Amniotic stem cell (primary cell): ENCODE data around the gene RELL1.
A peak's percentile ranks its signal among the peaks of the same experiment; 100 is the strongest.

Experiments used
- DNase-seq: peaks from one replicate; lab custom pipeline; 2025; lab: John Stamatoyannopoulos, UW

Gene RELL1

DNA sequence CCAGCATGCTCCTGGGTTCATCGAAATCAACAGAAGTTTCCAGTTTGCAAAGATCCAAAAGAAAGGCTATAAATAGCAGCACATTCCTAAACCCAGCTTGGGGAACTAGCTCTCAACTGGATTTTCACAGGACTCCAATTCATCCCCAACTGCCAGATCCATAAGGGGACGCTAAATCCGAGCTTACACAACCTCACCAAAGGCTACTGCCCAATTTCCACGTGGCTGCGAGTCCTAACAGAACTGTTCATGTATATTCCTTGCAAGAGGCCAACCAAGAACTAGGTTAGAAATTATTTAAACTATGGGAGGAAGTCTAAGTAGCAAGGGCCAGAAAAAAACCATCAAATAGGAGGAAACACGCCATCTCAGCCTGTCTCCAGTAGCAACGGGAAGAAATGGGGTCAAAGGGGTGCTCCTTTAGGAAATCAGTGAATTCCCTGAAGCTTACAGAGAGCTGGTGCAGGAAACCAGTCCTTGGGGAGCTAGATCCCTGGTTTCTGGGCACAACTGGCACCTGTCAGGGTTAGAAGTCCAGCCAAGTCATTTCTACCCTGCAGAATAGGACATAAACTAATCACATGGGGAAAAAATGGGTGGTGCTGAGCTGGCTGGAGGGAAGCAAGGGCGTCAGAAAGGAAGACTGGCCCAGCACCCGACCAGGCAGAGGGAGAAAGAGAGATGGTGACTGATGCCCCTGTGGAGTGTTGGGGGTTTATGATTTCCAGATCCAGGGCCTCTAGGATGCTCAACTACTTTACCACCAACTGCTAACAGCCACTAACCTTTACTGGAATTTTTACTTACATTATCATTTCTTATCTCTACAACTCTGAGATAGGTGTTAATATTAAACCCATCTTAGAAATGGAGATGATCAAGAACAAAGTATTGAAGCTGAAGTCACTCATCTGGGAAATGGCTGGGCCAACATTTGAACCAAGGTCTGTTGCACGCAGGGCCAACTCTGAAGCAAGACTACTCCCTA, 20.5 kb downstream of the RELL1 start:
- DNase-seq, result no peak

DNA sequence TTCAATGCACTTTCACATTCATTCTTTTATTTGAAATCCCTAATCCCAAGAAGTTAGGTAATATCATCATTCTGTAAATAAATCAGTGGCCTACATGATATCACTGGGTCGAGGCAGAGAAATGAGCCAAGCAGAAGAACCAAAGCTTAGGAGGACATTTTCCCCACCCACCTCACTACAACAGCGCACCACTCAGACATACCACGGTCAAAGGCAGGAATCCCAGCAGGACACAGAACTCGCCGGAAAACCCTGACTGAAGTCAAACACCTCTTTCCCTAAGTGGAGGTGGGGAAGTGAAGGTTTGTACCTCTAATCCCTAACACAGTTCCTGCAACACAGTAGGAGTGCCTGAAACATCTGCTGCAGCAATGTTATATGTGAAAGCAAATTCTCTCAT, 21.5 kb downstream of the RELL1 start:
- no peak for DNase-seq

DNA sequence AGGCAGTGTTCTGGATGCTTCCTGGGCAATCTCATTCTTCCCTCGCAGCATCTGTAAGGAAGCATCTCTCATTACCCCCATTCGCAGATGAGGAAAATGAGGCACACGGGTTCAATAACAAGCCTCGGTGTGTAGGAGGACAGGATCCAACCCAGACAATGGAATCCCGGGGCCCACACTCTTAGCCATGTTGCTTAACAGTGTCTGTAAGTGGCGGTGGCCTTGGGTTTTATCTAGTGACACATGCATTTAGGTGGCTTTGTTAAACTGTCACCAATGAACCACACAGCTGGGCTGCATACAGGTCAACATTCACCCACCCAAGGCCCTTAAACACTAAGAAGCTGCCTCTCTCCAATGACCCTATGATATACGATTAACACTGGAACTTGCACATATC, 22.6 kb downstream of the RELL1 start:
- DNase-seq, result no peak

DNA sequence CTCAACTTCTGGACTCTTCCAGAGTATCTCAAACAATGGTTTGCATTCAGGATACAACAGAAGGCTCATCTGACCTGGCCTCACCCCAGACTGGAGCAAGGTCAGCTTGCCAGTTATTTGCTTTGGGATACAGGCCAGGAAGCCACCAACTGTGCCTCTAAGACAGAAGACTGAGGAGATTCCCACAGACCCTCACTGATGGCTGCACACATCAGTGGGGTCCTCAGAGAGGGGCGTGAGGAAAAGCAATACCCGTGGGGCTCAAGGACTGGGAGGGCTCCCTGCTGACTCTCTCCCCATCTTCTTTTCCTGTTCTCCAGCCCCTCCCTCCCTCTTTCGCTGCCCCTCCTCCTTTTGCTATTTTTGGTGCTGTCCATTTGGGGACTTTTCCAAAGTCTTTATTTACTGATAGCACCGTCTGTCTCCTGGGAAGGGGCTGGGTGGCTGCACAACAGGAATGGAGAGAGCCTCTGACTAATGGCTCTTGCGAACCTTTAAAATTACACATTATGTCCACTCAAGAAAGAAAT, 23.2 kb downstream of the RELL1 start:
- no peak for DNase-seq

DNA sequence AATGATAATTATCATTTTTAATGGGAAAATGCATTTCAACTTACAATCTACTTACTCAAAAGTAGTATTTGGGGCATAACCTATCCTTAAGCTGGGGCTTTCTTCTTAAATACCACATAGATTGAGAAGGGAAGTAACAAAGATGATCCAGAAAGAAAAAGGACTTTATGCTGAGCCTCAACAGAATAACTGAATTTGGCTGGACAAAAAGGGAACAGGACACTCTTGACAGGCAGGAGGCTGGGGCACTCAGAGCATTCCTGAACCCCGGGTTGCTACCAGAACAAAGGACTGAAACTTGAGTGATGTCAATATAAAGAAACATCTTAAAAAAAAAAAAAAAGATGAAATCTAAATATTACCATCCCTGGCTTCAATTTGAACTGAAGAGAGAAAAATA, 23.9 kb downstream of the RELL1 start:
- no peak for DNase-seq

DNA sequence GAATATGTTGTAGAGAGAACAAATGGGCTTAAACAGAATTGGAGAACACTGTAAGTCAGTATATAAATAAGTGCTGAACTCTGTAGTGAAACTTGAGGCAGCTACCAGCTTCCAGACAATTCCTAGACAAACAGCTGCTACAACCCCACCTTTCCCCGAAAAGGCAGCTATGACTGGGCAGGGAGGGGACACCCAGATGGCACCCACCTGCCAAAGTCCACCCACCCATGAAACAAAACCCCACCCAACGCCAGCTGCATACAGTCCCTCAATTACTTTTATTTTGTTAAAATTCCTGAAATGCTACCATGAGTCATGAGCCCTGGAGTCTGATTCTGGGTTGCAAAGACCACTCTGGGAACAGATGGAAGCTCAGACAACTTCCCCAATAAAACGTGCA, 24.4 kb downstream of the RELL1 start:
- DNase-seq, result no peak

DNA sequence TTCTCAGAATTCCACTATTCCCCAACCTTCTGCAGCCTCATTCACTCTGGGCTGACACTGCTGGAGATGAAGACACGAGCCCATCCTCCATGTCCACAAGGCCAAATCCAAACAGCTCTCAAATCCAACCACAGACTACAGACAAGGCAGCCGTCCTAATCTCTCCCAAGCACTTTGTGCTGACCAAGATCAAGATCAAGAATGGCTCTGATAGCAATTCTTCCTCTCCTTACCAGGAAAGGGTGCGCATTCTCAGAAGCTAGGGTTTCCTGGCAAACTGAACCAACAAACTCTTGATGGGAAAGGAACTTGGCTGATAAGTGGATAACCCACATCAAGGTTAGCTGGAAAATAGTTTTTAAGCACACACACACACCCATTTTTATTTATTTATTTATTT, 26.5 kb downstream of the RELL1 start:
- DNase-seq, result no peak

DNA sequence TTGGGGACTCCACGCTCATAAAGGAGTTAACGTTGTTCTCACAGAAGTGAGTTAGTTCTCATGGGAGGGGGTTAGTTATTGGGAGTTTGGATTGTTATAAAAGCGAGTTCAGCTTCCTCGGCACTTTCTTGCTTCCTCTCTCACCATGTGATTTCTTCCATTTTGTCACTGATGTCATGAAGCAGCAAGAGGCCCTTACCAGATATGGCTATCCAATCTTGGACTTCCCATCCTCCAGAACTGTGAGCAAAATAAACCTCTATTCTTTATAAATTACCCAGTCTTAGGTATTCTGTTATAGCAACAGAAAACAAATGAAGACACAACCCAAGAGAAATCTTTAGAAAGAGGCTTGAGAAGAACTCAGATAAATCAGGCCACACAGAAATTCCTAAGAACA, 29.5 kb downstream of the RELL1 start:
- DNase-seq, result no peak

DNA sequence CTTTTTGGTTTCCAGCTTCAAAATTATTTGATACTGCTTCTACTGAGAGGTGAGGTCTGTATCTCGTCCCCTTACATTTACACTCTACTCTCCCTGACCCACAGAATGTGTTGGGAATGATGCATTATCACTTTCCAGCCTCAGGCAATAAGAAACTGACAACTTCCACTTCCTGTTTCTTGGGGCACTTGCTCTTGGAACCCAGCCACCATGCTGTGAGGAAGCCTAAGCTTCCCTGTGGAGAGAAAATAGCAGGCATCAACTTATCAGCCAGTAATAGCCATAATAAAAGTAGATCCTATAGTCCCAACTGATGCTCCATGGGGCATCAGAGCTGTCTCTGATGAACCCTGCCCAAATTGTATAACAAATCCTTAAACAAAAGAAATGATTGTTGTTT, 32.6 kb downstream of the RELL1 start:
- DNase-seq, result no peak

DNA sequence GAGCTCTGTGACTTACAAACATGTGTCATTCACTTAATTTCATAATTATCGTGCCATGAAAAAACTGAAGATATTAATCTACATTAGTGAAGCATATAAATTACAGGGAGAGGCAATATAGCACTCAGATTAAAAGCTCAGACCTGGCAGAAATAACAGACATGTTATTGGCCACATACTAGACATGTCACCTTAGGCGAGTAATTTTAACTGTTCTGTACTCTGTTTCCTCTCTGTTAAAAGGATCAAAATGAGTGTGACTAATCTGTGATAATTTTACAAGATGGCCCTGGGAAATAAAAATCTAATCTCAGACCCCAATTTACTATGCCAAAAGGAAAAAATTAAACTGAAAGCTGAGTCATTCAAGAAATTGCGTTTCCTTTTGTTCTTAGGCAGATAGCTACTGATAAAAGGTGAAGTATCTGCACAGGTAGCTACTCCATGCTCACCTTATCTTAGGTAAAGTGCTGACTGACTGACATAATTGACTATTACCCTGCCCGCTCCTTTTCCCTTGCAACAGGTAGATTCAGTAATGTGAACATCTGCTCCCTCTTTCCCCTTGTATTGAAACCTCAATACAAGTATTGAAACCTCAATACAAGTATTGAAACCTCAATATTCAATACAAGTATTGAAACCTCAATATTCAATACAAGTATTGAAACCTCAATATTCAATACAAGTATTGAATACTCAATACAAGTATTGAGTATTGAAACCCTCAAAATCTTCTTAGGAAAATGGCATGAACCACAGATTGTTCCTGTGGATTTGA, 33.2 kb downstream of the RELL1 start:
- DNase-seq, result no peak

DNA sequence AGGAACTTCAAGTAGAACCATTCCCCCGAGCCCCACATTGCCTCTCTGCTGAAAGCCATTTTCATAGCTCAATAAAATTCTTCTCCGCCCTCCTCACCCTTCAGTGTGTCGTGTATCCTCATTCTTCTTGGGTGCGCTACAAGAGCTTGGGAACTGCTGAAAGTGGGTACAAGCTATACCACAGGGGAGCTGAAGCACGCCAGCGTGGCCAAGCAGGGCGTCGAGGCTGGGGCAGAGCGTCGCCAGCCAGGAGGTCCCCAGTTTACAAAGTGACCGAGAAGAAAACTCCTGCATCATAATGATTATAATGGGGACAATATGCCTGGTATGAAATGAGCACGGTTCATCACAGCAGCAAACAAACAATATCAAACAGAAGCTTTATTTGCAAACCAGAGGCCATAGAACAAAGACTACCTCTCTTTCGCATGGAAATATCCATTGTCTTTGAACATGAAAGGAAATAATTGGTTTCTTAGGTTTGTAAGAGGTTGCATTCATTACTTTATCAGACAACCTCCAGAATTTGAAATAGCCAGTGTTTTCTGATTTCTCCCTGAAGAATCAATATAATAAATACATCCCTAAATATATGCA, 34.3 kb downstream of the RELL1 start:
- no peak for DNase-seq

DNA sequence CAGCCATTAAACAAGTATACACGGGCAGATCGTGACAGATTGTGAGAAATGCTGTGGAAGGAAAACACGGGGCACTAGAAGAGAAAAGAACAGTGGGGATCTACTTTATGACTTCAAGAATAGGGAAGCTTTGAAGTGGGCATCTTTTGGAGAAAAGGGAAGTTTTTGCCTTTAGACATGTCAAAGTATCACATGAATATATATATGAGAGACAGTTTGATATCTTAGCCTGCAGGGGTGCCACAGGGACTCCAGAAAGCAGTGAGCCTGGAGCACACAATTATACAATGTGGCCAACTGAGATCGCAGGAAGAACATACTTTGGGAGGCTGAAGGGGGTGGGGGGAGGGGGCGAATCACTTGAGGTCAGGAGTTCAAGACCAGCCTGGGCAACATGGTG, 35.7 kb downstream of the RELL1 start:
- no peak for DNase-seq

DNA sequence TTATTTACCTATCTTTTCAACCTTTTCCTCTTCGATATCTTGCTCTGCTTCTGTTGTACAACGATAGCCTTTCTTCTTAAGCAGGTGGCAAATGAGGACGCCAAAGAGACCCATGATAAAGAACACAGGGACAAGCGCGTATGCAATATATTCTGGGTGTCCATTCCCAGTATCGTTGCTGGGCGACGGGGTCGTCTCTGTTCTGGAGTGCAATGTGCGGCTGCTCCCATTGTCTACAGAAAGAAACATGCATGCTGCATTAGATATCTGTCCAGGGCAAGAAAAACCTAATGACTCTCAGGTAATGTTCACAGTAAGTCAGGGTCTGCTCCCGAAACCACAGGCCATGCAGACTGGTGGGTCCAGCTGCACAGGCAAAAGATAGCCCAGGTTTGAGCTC, 36.9 kb downstream of the RELL1 start:
- DNase-seq, result no peak

DNA sequence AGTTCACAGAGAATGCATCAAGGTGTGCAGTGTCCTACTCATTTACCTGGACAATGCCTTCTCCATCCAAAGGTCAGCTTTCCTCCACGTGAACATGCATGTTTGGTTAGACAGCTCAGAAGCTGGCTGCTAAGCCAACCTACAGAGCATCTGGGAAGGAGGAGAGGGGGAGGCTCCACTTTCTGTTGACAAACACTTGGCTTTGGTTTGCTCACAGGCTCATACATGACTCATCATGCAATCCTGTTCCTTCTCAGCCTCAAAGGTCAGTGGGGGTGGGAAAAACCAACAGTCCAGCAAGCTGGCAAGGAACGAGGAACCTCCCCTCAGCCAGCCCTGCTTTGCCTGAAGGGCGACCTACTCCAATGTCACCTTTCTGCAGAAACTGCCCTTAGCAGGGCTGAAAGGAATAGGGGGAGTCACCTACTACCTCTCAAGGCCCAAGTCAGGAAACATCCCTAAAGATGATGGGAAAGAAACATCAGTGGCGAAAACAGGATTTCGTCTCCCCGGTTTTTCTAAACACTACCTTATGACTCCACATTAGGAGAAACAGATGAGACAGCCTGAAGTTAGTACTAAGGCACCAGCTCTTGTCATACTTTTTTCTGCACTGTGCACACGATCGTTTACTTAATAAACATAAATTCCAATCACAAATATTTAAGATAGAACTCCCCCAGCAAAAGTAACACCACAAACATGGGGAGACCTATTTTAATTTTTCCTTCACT, 37.9 kb downstream of the RELL1 start:
- DNase-seq, result peak; percentile 79

DNA sequence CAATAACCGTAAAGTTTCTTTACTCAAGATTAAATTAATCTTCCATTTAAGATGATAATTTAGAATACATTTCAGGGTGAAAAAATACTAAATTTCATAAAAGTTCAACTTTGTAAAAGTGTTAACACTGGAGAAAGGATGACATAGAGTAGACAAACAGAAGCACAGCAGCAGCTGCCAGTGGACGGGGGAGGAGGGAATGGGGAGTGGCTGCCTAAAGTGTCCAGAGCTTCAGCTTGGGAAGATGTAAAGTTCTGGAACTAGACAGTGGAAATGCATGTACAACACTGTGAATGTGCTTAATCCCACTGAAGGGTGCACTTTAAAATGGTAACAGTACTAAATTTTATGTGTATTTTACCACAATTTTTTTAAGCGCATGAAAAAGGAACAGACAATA, 39.9 kb downstream of the RELL1 start:
- DNase-seq, result no peak

DNA sequence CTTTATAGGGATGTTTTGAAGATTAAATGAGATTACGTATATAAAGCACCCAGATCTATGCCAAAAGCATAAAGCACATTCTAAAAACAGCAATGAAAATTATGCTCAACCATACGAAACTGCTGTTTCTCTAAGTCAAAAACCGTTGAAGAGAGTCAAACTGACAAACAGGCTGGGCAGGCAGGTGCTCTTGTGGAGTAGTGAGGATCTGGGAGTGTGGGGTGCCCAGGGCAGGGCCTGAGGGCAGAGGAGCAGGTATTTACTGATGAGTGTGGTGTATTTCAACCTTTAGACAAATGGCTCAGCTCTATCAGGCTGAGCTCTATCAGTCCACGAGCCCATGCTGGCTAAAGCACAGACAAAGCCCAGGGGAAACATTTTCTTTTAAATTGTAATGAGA, 40.4 kb downstream of the RELL1 start:
- DNase-seq, result no peak

DNA sequence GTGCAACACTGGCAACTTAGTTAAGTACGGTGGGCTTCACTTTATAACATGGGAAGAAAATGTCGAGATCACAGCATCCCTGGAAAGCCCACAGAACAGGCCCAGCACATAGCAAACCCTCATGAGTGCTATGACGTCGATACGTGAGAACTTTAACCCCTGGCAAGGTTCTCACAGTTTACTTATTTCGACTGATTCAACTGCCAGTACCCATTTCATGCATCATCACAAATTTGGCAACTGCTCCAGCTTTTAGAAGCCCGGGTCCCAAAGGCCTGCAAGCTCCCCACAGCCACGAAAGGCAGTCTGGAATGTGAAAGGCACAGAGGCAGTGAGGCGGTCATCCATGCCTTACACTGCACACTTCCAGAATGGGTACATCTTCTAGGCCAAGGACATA, 41.2 kb downstream of the RELL1 start:
- no peak for DNase-seq

DNA sequence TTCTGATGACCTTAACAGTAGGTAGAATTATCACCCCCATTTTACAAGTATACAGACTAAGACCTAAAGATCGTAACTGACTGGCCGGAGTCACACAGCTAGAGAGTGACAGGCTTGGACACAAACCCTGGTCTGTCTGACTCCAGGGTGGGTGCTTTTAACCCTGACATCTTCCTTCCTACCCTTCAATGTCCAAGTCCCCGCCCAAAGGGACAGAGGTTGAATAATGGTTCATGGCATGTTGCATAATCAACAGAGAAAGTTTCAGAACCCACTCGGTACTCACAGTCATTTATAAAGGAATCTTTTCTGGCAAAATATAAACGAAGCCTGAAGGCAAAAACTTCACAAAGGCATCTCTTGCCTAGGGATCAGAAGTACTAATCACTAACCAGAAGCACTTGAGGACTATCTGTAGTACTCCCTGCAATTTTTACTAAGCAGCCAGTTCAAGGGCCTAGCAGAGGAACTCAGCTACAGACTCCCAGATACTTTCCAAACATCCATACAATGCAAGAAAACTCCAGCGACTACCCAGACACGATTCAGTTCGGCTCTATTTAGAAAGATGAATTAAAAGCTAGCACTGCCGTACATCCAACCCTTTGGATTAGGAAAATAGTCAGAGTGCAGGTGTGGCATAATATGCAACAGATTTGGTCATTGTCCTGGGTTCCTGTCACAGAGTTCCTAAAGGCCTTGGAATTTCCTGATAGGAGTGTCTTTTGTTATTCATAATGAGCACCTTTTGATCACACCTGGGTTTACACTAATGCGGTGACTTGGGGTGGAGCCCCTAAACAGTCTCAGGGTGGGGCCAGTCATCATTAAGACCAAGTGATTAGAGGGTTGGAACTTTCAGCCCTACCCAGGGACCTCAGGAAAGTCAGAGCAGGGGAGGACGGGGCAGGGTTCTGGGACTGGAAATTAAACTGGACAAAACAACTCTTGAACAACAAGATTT, 44.0 kb downstream of the RELL1 start:
- DNase-seq, result no peak

DNA sequence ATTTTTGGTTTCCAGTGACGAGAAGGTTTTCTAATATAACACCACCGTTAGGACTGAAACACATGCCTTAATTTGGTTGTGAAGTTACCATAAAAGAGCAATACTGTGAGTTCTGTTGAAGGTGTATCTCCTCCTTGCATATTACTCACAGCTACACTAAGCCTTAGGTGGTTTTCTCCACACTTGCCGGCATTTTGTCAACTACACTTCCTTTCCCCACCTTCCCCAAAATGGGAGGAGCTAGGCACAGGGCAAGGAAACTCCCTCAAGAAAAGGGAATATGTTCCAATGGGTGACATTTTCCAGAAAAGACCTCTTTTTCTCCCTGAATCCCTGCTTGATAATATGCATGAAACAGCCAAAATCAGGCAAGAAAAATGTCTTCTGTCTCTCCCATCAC, 44.8 kb downstream of the RELL1 start:
- DNase-seq, result no peak

DNA sequence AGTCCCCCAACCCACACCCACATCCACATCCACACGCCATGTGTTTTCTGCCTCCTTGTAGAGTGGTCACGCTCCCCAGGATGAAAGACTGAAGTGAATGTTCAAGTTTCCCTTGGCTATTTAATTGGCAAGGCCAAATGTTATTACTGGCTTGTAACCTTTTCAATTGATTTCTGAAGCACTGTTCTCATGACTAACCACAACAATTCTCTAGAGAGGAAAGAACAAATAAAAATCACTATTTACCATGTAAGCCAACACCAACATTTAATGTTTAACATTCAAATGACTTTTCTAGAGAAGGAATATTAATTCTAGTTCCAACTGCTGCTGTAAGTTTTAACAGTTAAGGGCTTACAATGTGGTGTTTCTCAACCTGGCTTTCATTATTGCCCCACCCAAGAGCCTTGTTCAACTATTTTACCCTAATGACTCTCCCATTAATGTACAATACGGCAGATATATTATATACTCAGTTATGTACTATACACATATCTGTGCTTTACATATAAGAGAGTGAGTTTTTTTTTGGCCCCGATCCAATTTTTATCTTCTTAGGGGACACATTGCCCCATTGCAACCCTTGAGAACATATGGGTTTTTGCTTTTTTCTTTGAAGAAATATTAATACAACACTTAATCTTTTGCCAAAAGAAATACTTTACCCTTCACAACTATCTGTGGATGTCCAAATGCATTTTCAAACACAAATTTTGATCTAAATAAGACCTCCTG, 46.5 kb downstream of the RELL1 start:
- no peak for DNase-seq
